Activated CD4-positive, alpha-beta memory T cell treated with anti-CD3 and anti-CD28 coated beads for 36 hours (primary cell): ENCODE measurements around the gene TSPAN10. TPM values are rescaled to one million over a fixed set of nuclear protein-coding genes. Genes with fewer than 3 reads are reported as not detected.

ENCODE experiments used
- CTCF ChIA-PET: fragments of 350-600 bp; sonication (Branson Sonifier 250); formaldehyde crosslinking; loops from one replicate; lab custom pipeline; 2021; ENCODE audit warnings: antibody characterized with exemption, inconsistent platforms; lab: Charles Lee
- POLR2A ChIA-PET: fragments of 350-600 bp; sonication (Branson Sonifier 250); formaldehyde crosslinking; loops from one replicate; lab custom pipeline; 2021; ENCODE audit warnings: antibody characterized with exemption; lab: Charles Lee
- DNase-seq: peaks from one replicate; pipeline ENCODE4 v3.0.0-alpha.2; 2020
- H3K27ac Mint-ChIP-seq: one replicate; pipeline ENCODE4 v1.8.0; 2021; ENCODE audit warnings: mixed read lengths
- H3K27me3 Mint-ChIP-seq: one replicate; pipeline ENCODE4 v1.8.0; 2021; ENCODE audit warnings: mixed read lengths
- H3K36me3 Mint-ChIP-seq: one replicate; pipeline ENCODE4 v1.8.0; 2021; ENCODE audit warnings: mixed read lengths
- H3K4me1 Mint-ChIP-seq: one replicate; pipeline ENCODE4 v1.8.0; 2021; ENCODE audit warnings: low read depth, mixed read lengths
- H3K4me3 Mint-ChIP-seq: one replicate; pipeline ENCODE4 v1.8.0; 2021; ENCODE audit warnings: mild to moderate bottlenecking, mixed read lengths
- H3K9me3 Mint-ChIP-seq: one replicate; pipeline ENCODE4 v1.8.0; 2021; ENCODE audit warnings: mixed read lengths
- intact Hi-C: fragments of 100-400 bp; cut with micrococcal nuclease; formaldehyde crosslinking; loops from one replicate; pipeline ENCODE4 v1.15.1; 2023
- microRNA-seq: library from miRNA; unstranded; fragments of <30 nt; microRNA quantifications from one replicate; pipeline ENCODE4 v1.2.0, GENCODE V29; 2022; ENCODE audit warnings: borderline number of aligned reads, borderline microRNAs expressed, borderline replicate concordance
- total RNA-seq, 2 experiments: library from RNA; stranded (reverse); gene quantifications; one replicate each; pipeline ENCODE4 v1.2.3, GENCODE V29; 2021

The TSPAN10 gene
- total RNA-seq, 2 experiments from 2014 or later = 0.36 to 0.45 TPM

GRCh38 chr17:81693509-81694210 lies 56.7 kb downstream of the TSPAN10 start:
- Mint-ChIP-seq H3K9me3 (no peaks in the 10 kb centered on the region), H3K36me3 (peaks cover 35% of the 10 kb centered on the region), H3K27ac (no peak overlapping the region), H3K27me3 (no peaks in the 10 kb centered on the region), H3K4me1 (peaks cover 3% of the 10 kb centered on the region), H3K4me3 (no peak overlapping the region)
- ChIA-PET CTCF (interaction anchor here (1.7 kb wide), 1 partner anchor 18 kb away, joined by 4 read pairs; no protein-coding TSS in a partner anchor), POLR2A (interaction anchor here (1.3 to 1.8 kb wide), 2 partner anchors 8 to 10 kb away, joined by 3 to 7 read pairs; partner anchors contain the start of gene MRPL12)
- no peak for DNase-seq
- intact Hi-C loops = no loop called here

DNA sequence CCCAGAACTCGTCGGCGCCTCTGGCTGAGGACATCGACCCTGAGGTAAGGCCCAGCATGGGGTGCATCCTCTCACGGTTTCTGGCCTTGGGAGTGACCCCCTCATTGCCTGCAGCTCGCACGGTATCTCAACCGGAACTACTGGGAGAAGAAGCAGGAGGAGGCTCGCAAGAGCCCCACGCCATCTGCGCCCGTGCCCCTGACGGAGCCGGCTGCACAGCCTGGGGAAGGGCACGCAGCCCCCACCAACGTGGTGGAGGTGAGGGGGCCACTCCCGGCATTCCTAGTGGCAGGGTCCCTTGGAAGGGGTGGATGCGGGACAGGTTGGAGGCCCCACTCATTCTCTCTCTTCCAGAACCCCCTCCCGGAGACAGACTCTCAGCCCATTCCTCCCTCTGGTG lies 57.8 kb downstream of the TSPAN10 start:
- ChIA-PET POLR2A (no interaction called here), CTCF (no interaction called here)
- Mint-ChIP-seq H3K36me3 (peaks cover 29% of the 10 kb centered on the region), H3K27ac (no peak overlapping the region), H3K9me3 (no peaks in the 10 kb centered on the region), H3K4me1 (peaks cover 5% of the 10 kb centered on the region), H3K27me3 (no peaks in the 10 kb centered on the region), H3K4me3 (no peak overlapping the region)
- intact Hi-C loops = no loop called here
- DNase-seq = no peak

DNA sequence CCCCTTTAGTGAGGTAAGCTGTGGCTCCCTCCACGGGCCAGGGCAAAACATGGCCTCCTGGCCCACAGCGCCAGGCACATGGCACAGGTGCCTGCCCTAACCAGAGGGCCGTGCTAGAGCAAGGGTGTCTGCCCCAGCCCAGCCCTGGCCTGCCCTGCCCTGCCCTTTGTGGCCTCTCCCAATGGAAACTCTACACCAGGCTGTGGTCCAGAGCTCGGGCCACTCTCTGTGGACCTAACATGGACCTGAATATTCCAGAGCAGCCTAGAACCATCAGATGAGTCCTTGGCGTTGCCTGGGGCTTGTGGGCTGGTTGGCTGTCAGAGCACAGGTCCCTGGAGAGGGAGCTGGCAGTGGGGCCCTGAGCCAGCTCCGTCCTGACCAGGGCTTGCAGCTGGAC lies 58.2 kb downstream of the TSPAN10 start:
- ChIA-PET POLR2A (interaction anchor here (1.5 kb wide), 1 partner anchor 11 kb away, joined by 5 read pairs; no protein-coding TSS in a partner anchor), CTCF (interaction anchor here (1.0 kb wide), 1 partner anchor 9 kb away, joined by 3 read pairs; no protein-coding TSS in a partner anchor)
- H3K4me3 Mint-ChIP-seq = no peak overlapping the region
- peaks cover 25% of the 10 kb centered on the region for H3K36me3 Mint-ChIP-seq
- peaks cover 5% of the 10 kb centered on the region for H3K4me1 Mint-ChIP-seq
- no peak overlapping the region for H3K27ac Mint-ChIP-seq
- H3K27me3 Mint-ChIP-seq = no peaks in the 10 kb centered on the region
- intact Hi-C loops = no loop called here
- no peaks in the 10 kb centered on the region for H3K9me3 Mint-ChIP-seq
- no peak for DNase-seq

- ChIA-PET CTCF (interaction anchor here (1.0 kb wide), 1 partner anchor 10 kb away, joined by 3 read pairs; no protein-coding TSS in a partner anchor), POLR2A (interaction anchor here (1.5 kb wide), 1 partner anchor 11 kb away, joined by 5 read pairs; no protein-coding TSS in a partner anchor)
- no peaks in the 10 kb centered on the region for H3K27me3 Mint-ChIP-seq
- no peaks in the 10 kb centered on the region for H3K9me3 Mint-ChIP-seq
- DNase-seq = no peak
- intact Hi-C loops = no loop called here
- no peak overlapping the region for H3K27ac Mint-ChIP-seq
- H3K4me1 Mint-ChIP-seq = peaks cover 7% of the 10 kb centered on the region
- H3K36me3 Mint-ChIP-seq = peaks cover 25% of the 10 kb centered on the region
- H3K4me3 Mint-ChIP-seq = no peak overlapping the region
Measured at GRCh38 chr17:81695801-81696200, 58.8 kb downstream of the TSPAN10 start.

DNA sequence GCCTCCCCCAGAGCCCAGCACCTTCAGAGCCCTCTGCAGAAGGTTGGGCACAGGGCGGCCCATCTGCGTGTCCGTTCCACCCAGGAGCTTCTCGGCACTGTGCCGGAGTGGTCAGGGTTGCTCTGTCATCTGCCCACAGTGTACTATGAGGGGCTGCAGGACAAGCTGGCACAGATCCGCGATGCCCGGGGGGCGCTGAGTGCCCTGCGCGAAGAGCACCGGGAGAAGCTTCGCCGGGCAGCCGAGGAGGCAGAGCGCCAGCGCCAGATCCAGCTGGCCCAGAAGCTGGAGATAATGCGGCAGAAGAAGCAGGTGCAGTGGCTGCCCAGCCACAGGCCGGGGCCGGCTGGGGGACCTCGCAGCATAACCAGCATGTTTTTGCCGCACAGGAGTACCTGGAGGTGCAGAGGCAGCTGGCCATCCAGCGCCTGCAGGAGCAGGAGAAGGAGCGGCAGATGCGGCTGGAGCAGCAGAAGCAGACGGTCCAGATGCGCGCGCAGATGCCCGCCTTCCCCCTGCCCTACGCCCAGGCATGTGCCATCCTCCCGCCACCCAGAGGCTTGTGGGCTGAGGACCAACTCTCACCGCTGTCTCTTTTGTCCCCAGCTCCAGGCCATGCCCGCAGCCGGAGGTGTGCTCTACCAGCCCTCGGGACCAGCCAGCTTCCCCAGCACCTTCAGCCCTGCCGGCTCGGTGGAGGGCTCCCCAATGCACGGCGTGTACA lies 59.4 kb downstream of the TSPAN10 start:
- Mint-ChIP-seq H3K27ac (no peak overlapping the region), H3K4me1 (peaks cover 13% of the 10 kb centered on the region), H3K27me3 (no peaks in the 10 kb centered on the region), H3K36me3 (peaks cover 23% of the 10 kb centered on the region), H3K9me3 (no peaks in the 10 kb centered on the region), H3K4me3 (no peak overlapping the region)
- DNase-seq = no peak
- ChIA-PET POLR2A (interaction anchor here (1.5 kb wide), 1 partner anchor 12 kb away, joined by 5 read pairs; no protein-coding TSS in a partner anchor), CTCF (interaction anchor here (1.0 kb wide), 1 partner anchor 10 kb away, joined by 3 read pairs; no protein-coding TSS in a partner anchor)
- intact Hi-C loops = no loop called here

- H3K4me3 Mint-ChIP-seq = no peak overlapping the region
- no peak for DNase-seq
- no peaks in the 10 kb centered on the region for H3K27me3 Mint-ChIP-seq
- no peak overlapping the region for H3K27ac Mint-ChIP-seq
- H3K36me3 Mint-ChIP-seq = peaks cover 22% of the 10 kb centered on the region
- ChIA-PET CTCF (no interaction called here), POLR2A (no interaction called here)
- intact Hi-C loops = no loop called here
- H3K9me3 Mint-ChIP-seq = no peaks in the 10 kb centered on the region
- H3K4me1 Mint-ChIP-seq = peaks cover 22% of the 10 kb centered on the region
Measured at GRCh38 chr17:81697261-81698044, 60.5 kb downstream of the TSPAN10 start.

Small RNA genes within 50 kb of the gene (microRNA-seq; reads per million reads assigned to microRNA genes)
- not detected for gene MIR6786

Other genes with a start within 250 kb of the TSPAN10 start
- gene BAHCC1, start 241.7 kb upstream of the TSPAN10 start, total RNA-seq = under 1 TPM in 1 of 2 experiments, not detected in 1; 0.10 TPM
- gene ACTG1, start 124.4 kb upstream of the TSPAN10 start, total RNA-seq = 1,000 to 10,000 TPM; 3,773 to 3,928 TPM
- gene FSCN2, start 108.8 kb upstream of the TSPAN10 start, total RNA-seq = under 1 TPM; 0.33 to 0.46 TPM
- gene FAAP100, start 84.8 kb upstream of the TSPAN10 start, total RNA-seq = 10 to 100 TPM; 33.5 to 39.7 TPM
- 10 to 100 TPM; 78.4 to 93.2 TPM for gene NPLOC4, start 84 bp upstream of the TSPAN10 start, total RNA-seq
- 1 to 10 TPM; 1.1 to 1.5 TPM for gene PDE6G, start 19.3 kb downstream of the TSPAN10 start, total RNA-seq
- 10 to 100 TPM; 49.6 to 57.7 TPM for gene OXLD1, start 29.4 kb downstream of the TSPAN10 start, total RNA-seq
- 10 to 100 TPM; 34.0 to 36.8 TPM for gene CCDC137, start 29.5 kb downstream of the TSPAN10 start, total RNA-seq
- 10 to 100 TPM; 15.1 to 17.1 TPM for gene ARL16, start 46.6 kb downstream of the TSPAN10 start, total RNA-seq
- gene HGS, start 46.8 kb downstream of the TSPAN10 start, total RNA-seq = 100 to 1,000 TPM in 1 of 2 experiments, 10 to 100 TPM in 1; 96.9 to 111 TPM
- 100 to 1,000 TPM; 112 to 118 TPM for gene MRPL12, start 66.2 kb downstream of the TSPAN10 start, total RNA-seq
- 10 to 100 TPM; 25.1 to 25.7 TPM for gene SLC25A10, start 75.1 kb downstream of the TSPAN10 start, total RNA-seq
- not detected for gene GCGR, start 167.0 kb downstream of the TSPAN10 start, total RNA-seq
- 10 to 100 TPM; 67.4 to 68.3 TPM for gene MCRIP1, start 196.1 kb downstream of the TSPAN10 start, total RNA-seq
- not detected for gene PPP1R27, start 197.9 kb downstream of the TSPAN10 start, total RNA-seq
- gene P4HB, start 223.3 kb downstream of the TSPAN10 start, total RNA-seq = 100 to 1,000 TPM; 358 to 367 TPM
- gene ARHGDIA, start 234.1 kb downstream of the TSPAN10 start, total RNA-seq = 100 to 1,000 TPM; 526 to 531 TPM